Measurements from ENCODE around the gene NADK2.

The NADK2 gene

DNA sequence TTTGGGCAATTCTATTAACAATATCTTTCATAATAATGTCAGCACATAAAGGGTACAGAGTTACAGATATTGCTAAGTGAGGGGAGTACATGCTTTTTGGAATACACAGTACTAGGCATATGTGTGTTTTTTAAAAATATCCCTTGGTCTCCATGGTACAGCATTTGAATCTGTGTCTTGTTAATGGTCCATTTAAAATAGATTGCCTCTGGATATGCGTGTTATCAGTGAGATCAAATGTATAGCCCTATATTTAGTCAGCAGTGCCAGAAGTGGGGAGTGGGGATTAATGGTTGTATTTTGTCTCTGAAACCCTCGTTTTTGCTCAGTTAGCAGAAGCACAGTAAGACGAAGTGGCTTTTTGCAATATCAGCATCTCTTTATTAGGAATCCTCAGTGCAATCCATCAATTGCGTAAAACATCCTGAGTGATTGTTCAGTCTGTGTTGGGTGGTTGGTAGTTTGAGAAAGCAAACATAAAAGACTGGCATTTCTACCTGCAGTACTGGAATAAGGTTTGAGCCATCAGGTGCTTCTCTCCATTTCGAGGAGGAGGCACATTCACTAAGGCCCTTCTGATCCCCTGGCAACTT, 70.8 kb downstream of the NADK2 start:
- no peak overlapping the region for H3K4me3 ChIP-seq (ENCODE audit: low read depth, low read length)
- POLR2A ChIA-PET = no interaction called here
- no peaks in the 10 kb centered on the region for H3K9me3 ChIP-seq (ENCODE audit: control insufficient read depth, insufficient read depth, low read depth, low read length)
- H3K4me1 ChIP-seq (ENCODE audit: control insufficient read depth, insufficient read depth, low read length) = no peaks in the 10 kb centered on the region
- CTCF ChIA-PET = no interaction called here
- TF ChIP-seq ZNF16 (tag by site-specific recombination; IDR thresholded peaks at IDR 0.05; ENCODE audit: low read depth) (no peak), ZNF521 (tag by site-specific recombination; IDR thresholded peaks at IDR 0.05) (no peak), ZNF426 (tag by site-specific recombination; IDR thresholded peaks at IDR 0.05) (no peak), ZNF48 (tag by site-specific recombination; IDR thresholded peaks at IDR 0.05) (no peak), BCL6B (tag by site-specific recombination; IDR thresholded peaks at IDR 0.05) (no peak), ZNF266 (tag by site-specific recombination; IDR thresholded peaks at IDR 0.05; ENCODE audit: low read depth) (no peak), ZNF37A (tag by site-specific recombination; IDR thresholded peaks at IDR 0.05) (no peak), ZNF621 (tag by site-specific recombination; IDR thresholded peaks at IDR 0.05) (no peak), ZNF571 (tag by site-specific recombination; IDR thresholded peaks at IDR 0.05) (no peak), ZBTB6 (tag by site-specific recombination; IDR thresholded peaks at IDR 0.05) (no peak), ZNF23 (tag by site-specific recombination; IDR thresholded peaks at IDR 0.05; ENCODE audit: borderline replicate concordance) (no peak), ZNF768 (tag by site-specific recombination; IDR thresholded peaks at IDR 0.05) (no peak), PRDM6 (tag by site-specific recombination; IDR thresholded peaks at IDR 0.05) (no peak), ZNF558 (tag by site-specific recombination; IDR thresholded peaks at IDR 0.05) (no peak), ZNF501 (tag by site-specific recombination; IDR thresholded peaks at IDR 0.05) (no peak), ZNF184 (tag by site-specific recombination; IDR thresholded peaks at IDR 0.05) (no peak), ZNF624 (tag by site-specific recombination; IDR thresholded peaks at IDR 0.05) (no peak)
- no peak overlapping the region for H3K27ac ChIP-seq (ENCODE audit: extremely low read depth, low read depth, low read length)
- H3K36me3 ChIP-seq (ENCODE audit: control insufficient read depth in 2 of 2, insufficient read depth in 1 of 2, low read length in 2 of 2) = peaks cover 87 to 97% of the 10 kb centered on the region in 2 experiments

DNA sequence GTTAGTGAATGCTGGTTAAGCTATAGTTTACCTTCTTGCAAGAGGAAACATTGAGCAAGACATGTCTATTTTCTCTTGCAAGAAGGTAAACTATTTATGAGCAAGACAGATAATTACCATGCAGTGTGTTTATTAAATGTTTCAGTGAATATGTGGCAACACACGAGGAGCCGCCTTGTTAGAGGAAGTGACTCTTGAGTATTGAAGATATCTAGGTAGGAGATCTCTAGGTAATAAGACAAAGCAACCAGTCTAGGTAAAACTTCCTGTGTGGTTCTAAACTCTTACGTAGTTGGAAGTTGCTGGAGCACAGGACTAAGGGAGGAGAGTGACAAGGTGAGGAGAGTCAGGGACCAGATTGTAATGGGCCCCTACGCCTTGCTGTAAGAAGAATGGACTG, 73.0 kb downstream of the NADK2 start:
- H3K4me3 ChIP-seq (ENCODE audit: low read depth, low read length) = no peak overlapping the region
- ChIA-PET CTCF (no interaction called here), POLR2A (no interaction called here)
- no peaks in the 10 kb centered on the region for H3K9me3 ChIP-seq (ENCODE audit: control insufficient read depth, insufficient read depth, low read depth, low read length)
- no peaks in the 10 kb centered on the region for H3K4me1 ChIP-seq (ENCODE audit: control insufficient read depth, insufficient read depth, low read length)
- H3K36me3 ChIP-seq (ENCODE audit: control insufficient read depth in 2 of 2, insufficient read depth in 1 of 2, low read length in 2 of 2) = peaks cover 88 to 100% of the 10 kb centered on the region in 2 experiments
- H3K27ac ChIP-seq (ENCODE audit: extremely low read depth, low read depth, low read length) = no peak overlapping the region
- no peak for TF ChIP-seq ZNF311 (tag by site-specific recombination; IDR thresholded peaks at IDR 0.05; ENCODE audit: borderline replicate concordance)
- no peak for TF ChIP-seq ZNF560 (tag by site-specific recombination; IDR thresholded peaks at IDR 0.05; ENCODE audit: borderline replicate concordance)
- TF ChIP-seq ZNF266 (tag by site-specific recombination; IDR thresholded peaks at IDR 0.05; ENCODE audit: low read depth) = no peak
- TF ChIP-seq ZNF558 (tag by site-specific recombination; IDR thresholded peaks at IDR 0.05) = no peak
- TF ChIP-seq ZNF791 (tag by site-specific recombination; IDR thresholded peaks at IDR 0.05) = no peak
- no peak for TF ChIP-seq PRDM10 (tag by site-specific recombination; IDR thresholded peaks at IDR 0.05)
- TF ChIP-seq ZNF121 (tag by site-specific recombination; IDR thresholded peaks at IDR 0.05) = no peak
- TF ChIP-seq, protein P1, sequence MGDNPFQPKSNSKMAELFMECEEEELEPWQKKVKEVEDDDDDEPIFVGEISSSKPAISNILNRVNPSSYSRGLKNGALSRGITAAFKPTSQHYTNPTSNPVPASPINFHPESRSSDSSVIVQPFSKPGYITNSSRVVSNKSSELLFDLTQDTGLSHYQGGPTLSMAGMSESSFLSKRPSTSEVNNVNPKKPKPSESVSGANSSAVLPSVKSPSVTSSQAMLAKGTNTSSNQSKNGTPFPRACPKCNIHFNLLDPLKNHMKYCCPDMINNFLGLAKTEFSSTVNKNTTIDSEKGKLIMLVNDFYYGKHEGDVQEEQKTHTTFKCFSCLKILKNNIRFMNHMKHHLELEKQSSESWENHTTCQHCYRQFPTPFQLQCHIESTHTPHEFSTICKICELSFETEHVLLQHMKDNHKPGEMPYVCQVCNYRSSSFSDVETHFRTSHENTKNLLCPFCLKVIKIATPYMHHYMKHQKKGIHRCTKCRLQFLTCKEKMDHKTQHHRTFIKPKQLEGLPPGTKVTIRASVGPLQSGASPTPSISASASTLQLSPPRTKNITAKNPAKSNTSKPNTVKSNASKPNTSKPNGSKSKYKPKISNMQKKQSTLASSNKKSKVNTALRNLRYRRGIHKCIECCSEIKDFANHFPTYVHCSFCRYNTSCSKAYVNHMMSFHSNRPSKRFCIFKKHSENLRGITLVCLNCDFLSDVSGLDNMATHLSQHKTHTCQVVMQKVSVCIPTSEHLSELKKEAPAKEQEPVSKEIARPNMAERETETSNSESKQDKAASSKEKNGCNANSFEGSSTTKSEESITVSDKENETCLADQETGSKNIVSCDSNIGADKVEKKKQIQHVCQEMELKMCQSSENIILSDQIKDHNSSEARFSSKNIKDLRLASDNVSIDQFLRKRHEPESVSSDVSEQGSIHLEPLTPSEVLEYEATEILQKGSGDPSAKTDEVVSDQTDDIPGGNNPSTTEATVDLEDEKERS (tag by site-specific recombination; IDR thresholded peaks at IDR 0.05) = no peak
- no peak for TF ChIP-seq ZNF530 (tag by site-specific recombination; IDR thresholded peaks at IDR 0.05; ENCODE audit: low read depth)
- no peak for TF ChIP-seq HOXD13 (CRISPR knock-in tag; IDR thresholded peaks at IDR 0.05; ENCODE audit: borderline replicate concordance)
